Hematopoietic multipotent progenitor cell treated with erythropoietin and hydrocortisone succinate and interleukin-3 and kit ligand, for 17 days (in vitro differentiated cells): ENCODE data around the gene LACTB.

Source experiments
- DNase-seq: peaks from one replicate; pipeline ENCODE4 v3.0.0-alpha.2; 2015; ENCODE audit warnings: low spot score

Gene LACTB

DNA sequence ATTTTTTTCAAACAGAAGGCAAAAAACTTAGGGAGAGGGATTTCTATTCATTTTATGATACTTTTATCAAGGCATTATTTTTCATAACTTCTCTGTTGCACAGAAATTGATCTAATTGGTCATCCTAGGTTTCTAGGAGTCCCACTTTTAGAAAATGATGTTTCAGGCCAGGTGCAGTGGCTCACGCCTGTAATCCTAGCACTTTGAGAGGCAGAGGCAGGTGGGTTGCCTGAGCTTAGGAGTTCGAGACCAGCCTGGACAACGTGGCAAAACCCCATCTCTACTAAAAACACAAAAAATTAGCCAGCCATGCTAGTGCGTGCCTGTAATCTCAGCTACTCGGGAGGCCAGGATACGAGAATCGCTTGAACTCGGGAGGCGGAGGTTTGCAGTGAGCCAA, 2.8 kb downstream of the LACTB start:
- no peak for DNase-seq

DNA sequence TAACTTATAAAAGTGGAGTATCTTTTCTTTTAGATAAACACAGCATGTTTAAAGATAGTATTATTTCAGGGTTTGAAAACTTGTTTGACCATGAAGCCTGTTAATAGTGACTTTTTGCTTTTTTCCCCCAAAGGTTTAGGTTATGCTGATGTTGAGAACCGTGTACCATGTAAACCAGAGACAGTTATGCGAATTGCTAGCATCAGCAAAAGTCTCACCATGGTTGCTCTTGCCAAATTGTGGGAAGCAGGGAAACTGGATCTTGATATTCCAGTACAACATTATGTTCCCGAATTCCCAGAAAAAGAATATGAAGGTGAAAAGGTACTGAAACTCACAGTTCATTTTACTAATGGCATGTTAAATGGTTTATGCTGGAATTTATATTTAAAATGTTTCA, 5.1 kb downstream of the LACTB start:
- DNase-seq, result no peak

DNA sequence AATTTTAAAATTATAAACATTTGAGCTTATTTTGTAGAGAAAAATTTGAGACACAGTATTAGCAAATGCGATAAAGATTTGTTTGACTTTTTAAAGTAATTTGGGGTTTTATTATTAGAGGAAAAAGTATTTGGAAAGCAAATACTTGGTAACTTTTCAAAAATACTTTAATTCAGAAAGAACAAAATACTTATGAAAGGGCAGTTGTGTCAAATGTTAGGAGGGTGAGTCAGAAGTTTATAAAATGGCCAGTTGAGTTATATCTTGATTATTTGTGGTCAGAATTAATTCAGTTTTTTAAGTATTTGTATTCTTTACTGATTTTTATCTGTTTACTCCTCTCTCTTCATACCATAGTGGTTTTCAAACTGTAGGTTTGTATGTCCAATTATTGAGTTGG, 12.1 kb downstream of the LACTB start:
- no peak for DNase-seq

DNA sequence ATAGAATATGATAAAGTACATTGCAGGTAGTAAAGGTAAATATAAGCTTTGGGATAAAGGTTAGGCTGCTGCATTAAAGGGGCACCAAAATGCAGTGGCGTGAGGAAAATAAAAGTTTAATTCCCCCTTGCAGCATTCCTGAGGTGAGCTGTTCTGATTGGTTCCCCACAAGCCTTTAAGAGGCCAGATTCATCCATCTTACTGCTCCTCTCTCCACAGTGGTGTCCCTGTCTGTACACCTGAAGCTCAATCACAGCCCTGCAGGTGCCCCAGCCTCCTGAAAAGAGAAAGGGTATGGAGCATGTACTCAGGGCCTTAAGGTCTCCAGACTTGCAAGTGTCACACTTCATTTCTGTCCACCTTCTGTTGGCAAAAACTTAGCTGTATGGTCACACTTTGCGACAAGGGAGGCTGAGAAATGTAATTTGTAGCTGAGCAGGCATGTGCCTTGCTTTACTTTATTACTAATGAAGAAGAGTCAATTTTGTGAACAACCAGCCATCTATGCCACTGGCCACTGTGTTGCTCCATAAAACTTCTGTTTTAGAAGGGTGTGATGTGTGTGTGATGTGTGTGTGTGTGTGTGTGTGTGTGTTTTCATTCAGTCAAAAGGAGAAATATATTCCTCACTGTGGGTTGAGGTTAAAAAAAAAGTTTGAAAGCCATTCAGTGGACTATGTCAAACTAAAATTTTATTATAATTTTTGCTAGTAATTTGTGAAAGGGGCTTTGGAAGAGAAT, 12.8 kb downstream of the LACTB start:
- no peak for DNase-seq

DNA sequence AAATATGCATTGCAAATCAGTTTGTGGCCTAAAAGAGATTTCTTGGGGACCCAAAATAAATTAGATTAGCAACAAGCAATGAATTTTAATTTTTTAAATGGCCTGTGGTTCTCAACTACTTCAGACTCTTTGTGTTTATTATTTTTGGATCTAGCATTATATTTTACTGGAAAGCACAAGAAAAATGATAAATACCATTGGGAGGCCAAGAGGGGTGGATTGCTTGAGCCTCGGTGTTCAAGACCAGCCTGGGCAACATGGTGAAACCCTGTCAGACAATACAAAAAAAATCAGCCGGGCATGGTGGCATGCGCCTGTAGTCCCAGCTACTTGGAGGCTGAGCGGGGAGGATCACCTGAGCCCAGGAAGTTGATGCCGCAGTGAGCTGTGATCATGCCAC, 13.6 kb downstream of the LACTB start:
- DNase-seq, result no peak

DNA sequence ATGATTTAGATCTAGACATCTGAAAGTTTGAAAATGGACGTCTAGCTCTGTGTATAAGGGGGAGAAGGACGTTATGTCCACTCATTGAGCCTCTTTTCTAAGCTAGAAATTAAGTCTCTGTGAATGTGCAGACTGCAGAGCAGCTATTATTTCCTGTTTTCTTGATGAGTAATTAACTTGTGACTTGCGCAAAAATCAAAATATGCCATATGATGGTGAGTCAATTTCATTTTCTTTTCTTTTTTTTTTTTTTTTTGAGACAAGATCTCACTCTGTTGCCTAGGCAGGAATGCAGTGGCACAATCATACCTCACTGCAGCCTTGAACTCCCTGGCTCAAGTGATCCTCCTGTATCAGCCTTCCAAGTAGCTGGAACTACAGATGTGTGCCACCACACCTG, 14.1 kb downstream of the LACTB start:
- DNase-seq, result no peak

DNA sequence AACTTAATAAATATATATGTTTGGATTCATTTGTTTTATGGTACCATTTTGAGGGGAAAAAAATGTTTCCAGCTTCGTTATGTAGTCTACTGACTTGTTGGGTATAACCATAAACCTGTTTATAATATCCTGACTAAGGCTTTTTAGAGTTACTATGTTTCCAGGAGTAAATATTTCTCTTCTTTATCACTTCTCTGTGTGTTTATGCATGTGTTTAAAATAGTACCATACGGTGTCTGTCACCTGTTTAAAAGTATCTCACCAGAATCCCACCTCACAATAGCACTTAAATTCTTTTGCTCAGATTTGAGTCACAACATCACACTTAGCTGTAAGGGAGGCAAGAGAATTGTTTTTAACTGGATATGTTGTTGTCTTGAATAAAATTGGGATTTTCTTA, 15.1 kb downstream of the LACTB start:
- DNase-seq, result no peak

DNA sequence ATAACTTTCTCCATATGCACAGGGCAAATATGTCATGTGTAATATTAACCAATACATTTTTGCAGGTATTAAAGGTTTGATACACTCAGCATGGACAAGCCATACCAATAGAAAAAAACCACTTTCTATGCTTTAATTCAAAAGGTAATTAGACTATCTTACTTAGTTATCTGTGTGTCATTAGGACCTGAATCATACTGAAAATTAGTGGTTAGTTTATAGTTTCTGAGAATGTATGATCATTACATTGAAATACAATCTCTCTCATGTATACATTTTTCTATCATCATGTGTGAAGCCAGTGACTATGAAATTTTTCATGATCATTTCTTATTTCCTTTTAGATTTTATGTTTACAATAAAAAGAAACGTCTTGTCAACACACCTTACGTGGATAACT, 19.3 kb downstream of the LACTB start:
- DNase-seq, result no peak

DNA sequence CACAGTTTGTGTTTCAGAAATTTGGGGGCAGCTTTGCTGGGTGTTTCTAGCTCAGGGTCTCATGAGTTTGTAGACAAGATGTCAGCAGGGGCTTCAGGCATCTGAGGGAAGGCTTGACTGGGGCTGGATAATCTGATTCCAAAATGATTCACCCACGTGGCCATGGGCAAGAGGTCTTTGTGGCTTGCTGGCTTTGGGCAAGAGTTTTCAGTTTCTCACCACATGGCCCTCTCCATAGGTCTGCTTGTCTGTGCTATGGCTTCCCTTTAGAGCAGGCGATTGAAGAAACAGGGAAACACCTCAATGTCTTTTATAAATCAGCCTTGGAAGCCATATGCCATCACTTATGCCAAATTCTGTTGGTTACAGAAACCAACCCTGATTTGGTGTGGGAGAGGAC, 23.8 kb downstream of the LACTB start:
- no peak for DNase-seq

DNA sequence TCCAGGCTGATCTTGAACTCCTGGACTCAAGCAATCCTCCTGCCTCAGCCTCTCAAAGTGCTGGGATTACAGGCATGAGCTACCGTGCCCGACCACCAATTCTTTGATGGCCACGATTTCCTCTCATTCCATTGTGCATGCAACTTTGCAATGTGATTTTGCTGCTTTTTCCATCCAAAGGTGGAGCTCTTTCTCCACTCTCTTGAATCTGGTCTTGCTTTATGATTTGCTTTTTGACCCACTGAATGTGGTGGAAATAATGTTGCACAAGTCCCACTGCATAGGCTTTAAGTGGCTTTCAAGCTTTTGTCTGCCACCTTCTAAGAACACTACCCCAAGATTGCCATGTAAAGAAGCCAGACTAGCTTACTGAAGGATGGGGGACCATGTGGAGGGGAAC, 25.0 kb downstream of the LACTB start:
- no peak for DNase-seq

DNA sequence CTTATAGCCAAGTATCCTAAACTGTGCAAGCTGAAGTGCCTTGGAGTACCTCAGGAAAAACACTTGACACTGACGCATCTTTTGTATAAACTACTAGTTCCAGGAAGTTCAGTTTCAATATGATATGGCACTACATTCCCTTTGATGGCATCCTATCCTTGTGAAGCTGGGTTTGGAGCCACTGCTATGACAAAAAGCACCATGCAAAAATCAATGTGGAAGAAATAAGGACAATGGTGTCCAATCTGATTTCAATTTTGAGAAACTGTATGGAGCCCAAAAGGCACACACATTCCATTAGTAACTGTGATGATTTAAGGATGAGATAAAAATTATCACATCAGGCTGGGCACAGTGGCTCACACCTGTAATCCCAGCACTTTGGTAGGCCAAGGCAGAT, 30.0 kb downstream of the LACTB start:
- DNase-seq, result no peak

DNA sequence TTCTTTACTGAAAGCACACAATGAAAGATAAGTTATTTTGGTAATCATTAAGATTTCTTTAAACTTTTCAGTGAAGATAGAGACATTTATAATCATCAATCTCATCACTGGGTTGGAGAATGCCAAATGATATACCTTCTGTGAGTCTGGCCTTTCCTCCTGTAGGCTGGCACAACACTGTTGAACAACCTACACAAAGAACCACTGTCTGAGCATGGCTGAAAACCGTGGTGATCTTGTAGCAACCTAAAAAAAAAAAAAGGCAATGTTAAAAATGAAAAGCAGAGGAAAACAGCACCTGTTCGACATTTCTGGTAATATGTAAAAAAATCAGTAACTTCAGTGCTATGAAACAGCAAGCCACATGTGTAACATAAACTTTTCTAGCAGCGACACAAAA, 33.8 kb downstream of the LACTB start:
- DNase-seq, result peak; percentile 32

DNA sequence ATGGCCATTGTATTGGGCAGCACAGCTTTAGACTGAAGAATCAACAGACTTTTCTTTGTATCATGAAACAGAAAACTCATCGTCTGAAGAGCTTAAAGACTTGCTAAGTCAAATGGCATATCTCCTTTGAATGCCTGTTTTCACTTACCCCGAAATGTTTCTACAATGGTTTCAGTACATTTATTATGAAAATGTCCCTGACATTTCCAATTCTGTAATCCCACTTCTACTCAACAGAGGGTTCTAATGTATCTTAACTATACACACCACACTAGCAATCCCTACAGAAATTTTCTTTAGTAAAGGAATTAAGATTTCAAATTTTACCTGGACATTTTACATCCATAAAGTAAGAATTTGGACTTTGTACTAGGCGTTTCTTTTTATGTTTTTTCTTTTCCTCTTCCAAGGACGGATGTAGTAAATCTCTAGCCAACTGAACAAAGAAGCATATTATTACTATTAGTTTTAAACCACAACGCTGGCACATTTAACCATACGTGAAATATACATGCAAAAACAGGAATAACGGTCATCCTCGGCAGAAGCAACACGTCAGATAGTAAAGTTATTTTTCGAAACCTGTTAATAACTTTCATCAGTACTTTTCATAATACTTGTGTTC, 34.5 kb downstream of the LACTB start:
- DNase-seq, result peak; percentile 60

DNA sequence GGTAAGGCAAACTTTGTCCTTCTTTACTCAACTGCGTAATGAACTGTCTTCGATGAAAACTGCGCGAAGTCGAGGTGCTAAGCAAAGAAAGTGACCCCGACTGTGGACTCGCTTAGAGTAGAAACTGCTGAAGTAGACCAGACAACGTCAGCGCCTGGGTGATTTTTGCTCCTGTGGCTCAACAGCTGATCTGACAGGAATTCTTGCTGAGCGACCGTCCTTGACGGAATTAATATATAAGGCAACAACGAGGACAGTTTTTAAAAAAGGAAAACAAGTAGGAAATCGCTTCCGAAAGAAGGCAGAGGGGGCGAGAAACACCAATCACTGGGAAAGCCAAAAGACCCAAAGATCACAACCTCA, 35.1 kb downstream of the LACTB start:
- peak; percentile 78 for DNase-seq

DNA sequence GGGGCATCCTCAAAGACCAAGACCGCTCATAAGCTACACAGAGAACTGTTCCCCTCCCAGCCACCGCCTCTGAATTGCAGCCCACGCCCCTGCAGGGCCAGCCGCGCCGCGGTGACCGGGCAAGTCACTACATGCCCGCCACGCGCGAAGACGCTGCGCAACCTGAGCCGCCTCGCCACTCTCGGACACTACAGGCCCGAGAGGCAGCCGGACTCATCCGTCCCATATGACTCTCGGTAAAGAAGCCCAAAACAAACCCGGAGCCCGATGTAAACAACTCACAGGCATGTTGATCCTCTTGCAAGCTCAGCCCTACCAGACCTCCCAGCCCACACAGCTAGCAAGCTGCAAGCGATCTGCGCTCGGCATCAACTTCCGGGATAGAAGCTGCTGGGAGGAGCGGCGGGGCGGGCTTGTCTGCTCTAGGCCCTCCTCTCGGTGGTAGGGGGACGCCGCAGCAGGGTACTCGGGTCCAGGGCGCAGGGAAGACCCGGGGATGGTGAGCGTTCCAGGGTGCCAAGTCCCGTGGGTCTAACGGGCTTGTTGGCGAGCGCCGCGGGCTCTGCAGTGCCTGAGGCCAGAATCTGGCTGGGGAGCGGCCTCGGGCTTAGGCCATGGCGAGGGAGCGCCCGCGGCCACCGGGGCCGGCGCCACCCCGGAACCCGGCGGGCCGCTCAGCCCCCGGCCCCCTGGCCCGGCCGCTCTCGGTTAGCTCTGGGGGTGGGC, 35.6 kb downstream of the LACTB start, which contains the start of gene RPS27L:
RPS27L (minus strand) TSS at position 360 of the 726 bp plus-strand sequence; CDS start at position 288, 72 bp downstream.
- peak; percentile 89 for DNase-seq

DNA sequence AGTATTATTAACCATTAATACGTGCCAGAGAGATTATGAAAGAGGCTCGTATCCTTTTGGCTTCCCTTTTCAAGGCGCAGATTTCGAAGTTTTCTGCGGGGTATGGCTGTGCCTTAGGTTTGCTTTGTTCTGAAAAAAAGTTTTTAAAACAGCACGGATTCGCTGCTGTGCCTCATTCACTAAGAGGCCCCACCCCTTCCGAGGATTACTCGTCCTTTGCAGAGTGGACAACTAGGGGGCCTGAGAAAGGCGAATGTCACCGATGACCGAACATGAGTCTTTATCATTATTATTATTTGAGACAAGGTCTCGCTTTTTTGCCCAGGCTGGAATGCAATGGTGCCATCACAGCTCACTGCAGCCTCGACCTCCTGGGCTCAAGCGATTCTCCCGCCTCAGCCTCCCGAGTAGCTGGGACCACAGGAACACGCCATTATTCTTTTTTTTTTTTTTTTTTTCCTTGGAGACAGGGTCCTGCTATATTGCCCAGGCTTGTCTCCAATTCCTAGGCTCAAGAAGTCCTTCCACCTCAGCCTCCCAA, 36.3 kb downstream of the LACTB start:
- peak; percentile 72 for DNase-seq

DNA sequence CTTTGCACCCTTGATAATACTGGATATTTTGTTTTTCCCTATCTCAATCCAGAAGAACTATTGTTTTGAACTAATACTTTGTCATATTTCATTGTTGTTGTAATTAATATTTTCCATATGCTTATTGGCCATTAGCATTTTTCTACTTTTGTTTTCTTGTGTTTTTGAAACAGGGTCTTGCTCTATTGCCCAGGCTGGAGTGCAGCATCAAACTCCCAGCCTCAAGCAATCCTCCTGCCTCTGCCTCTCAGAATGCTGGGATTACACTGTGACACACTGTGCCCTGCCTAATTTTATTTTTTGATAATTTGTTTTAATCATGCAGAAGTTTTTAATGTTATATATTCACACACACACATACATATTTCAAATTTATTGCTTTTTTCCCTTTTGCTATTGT, 39.0 kb downstream of the LACTB start:
- no peak for DNase-seq

DNA sequence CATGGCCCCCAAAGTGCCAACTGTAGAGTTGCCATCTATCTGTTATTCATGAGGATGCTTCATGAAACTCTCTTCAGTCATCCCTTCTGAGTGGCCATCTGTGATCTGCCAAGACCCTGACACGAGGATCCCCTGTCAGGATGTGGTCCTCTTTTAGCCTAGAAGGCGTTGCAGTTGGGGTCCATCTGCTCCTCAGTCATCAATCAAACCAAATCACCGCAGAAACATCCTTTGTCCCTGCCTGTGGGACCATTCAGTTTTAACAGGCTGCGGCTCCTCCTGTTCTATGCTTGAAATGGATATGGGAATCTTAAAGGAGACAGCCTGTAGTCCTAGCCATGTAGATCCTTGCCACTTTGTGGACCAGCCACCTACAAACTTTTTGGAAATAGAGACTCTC, 41.6 kb downstream of the LACTB start:
- DNase-seq, result no peak

DNA sequence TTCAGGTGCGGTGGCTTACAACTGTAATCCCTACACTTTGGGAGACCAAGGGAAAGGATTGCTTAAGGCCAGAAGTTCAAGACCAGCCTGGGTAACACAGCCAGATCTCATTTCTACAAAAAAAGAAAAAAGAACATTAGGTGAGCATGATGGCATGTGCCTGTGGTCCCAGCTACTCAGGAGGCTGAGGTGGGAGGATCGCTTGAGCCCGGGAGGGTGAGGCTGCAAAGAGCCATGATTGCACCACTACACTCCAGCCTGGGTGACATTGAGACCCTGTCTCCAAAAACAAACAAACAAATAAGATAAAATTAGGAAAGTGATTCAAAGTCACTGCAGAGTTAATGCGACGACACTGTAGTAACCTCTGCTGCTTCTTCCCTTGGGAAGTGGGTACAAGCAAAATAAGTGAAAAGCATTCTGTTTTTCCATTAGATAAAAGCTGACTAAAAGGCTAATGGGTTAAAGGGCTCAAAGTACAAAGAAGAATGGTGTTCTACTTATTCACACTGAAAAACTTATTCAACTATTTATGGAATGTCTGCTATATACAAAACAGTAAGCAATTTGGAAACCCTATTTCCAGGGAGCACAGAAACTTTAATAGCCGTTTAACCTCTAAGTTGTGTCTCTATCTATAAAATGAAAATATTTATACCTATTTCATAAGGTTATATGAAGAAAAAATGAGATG, 43.7 kb downstream of the LACTB start:
- no peak for DNase-seq

DNA sequence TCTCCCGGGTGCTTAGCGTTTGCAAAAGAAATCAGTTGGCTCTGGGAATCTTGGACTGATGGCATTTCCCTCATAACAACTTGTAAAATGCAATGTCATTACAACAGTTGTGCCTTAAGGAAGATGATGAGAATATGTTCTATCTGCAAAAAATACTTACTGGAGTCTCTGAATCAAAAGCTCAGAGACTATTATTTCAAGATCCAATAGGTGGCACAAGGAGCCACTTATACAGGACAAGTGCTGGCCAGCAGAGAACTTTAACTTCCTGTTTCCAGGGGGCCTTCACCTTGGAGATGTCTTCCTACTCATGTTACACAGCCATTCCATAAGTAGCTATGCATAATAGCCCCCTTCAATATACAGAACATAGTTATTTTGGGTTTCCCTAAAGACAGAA, 44.6 kb downstream of the LACTB start:
- no peak for DNase-seq

DNA sequence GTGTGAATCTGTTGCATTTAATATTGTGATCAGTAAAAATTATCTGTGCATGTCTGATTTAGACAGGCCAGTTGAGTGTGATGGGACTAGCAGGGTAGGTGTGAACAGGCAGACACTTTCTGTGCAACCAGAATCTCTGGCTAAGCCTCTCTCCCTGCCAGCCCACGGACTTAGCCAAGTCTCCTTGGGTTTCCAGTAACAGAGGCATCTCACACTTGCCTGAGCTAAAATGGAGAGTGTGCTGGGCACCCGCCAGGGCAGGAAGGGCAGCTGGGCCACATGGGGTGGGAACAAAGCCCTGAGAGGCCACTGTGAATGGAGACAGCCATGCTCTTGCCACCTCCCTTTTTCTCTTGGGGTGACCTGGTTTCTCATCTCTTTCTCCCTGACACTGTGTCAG, 48.1 kb downstream of the LACTB start:
- no peak for DNase-seq

DNA sequence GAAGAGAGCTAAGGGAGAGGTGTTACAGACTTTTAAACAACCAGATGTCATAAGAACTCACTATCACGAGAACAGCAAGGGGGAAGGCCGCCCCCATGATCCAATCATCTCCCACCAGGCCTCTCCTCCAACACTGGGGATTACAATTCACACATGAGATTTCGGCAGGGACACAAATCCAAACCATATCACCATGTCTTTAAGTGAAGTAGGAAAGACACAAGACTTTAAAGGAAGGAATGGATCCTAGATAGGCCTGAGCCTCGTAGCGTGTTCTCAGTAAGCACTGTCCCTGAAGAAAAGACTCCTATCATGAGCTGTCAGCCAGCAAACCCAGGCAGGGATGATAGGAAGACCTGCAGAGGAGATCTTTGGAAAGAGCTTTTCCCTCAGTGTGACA, 50.7 kb downstream of the LACTB start:
- DNase-seq, result no peak
